GM12892 (cell line): Measurements from ENCODE around the gene ISOC2.

Experiments
- POLR2A ChIP-seq: IDR thresholded peaks from 2 replicates; pipeline ENCODE4 v1.6.1; 2011; ENCODE audit warnings: low read depth, low read length, control low read depth
- POLR2AphosphoS5 ChIP-seq: IDR thresholded peaks from 2 replicates; pipeline ENCODE4 v1.6.1; 2011; ENCODE audit warnings: low read depth, low read length, control low read depth
- TAF1 ChIP-seq: IDR thresholded peaks from 2 replicates; pipeline ENCODE4 v1.6.1; 2011; ENCODE audit warnings: low read depth, mild to moderate bottlenecking, control low read depth, low read length, borderline replicate concordance

GRCh38 chr19:55410168-55410567 is 51.3 kb downstream of the ISOC2 start:
- TF ChIP-seq POLR2AphosphoS5 (no peak), POLR2A (no peak), TAF1 (no peak)
